IMR-90 (cell line): ENCODE results near the gene SASH1. TPM values are rescaled to one million over a fixed set of nuclear protein-coding genes. Genes with fewer than 3 reads are reported as not detected.

Experiments
- ATAC-seq: fragments of 200-7000 bp; cut with Tn5 transposase; 2 replicates; pipeline ENCODE4 v1.9.1; 2020; ENCODE audit warnings: low read depth, mild to moderate bottlenecking, moderate library complexity
- BruUV-seq: library from RNA; stranded (reverse); fragments of 400-500 nt; replicated peaks from 2 replicates; lab custom pipeline; 2021; lab: Mats Ljungman, UMichigan
- CTCF ChIA-PET: fragments of 300-600 bp; formaldehyde crosslinking; extraction: SDS; loops from one replicate; lab custom pipeline; 2021; ENCODE audit warnings: antibody characterized with exemption; lab: Yijun Ruan, JAX
- POLR2A ChIA-PET: fragments of 300-600 bp; sonication (Branson Sonifier 250); formaldehyde crosslinking; loops from one replicate; lab custom pipeline; 2022; ENCODE audit warnings: antibody characterized with exemption; ENCODE audit not compliant: unreplicated experiment; lab: Charles Lee
- DNase-seq: peaks from one replicate; pipeline ENCODE4 v3.0.0; 2013
- H2AFZ ChIP-seq: replicated peaks from 2 replicates; pipeline ENCODE3; 2013; ENCODE audit warnings: low read length, mild to moderate bottlenecking; ENCODE audit not compliant: poor library complexity
- H2AK5ac ChIP-seq: 2 replicates; pipeline ENCODE4 v1.6.1; 2013; ENCODE audit warnings: low read depth, low read length, inconsistent platforms
- H2AK9ac ChIP-seq: replicated peaks from 2 replicates; pipeline ENCODE3; 2013; ENCODE audit warnings: mild to moderate bottlenecking, low read depth, low read length, moderate library complexity; ENCODE audit not compliant: poor library complexity
- H2BK120ac ChIP-seq: 2 replicates; pipeline ENCODE4 v1.6.1; 2013; ENCODE audit warnings: low read depth, low read length, inconsistent platforms
- H2BK15ac ChIP-seq: 3 replicates; pipeline ENCODE4 v1.6.1; 2013; ENCODE audit warnings: low read depth, low read length, inconsistent platforms
- H2BK20ac ChIP-seq: 2 replicates; pipeline ENCODE4 v1.6.1; 2013; ENCODE audit warnings: low read depth, mild to moderate bottlenecking, inconsistent platforms, low read length, moderate library complexity
- H2BK5ac ChIP-seq: 2 replicates; pipeline ENCODE4 v1.6.1; 2013; ENCODE audit warnings: mild to moderate bottlenecking, low read depth, low read length, inconsistent platforms; ENCODE audit not compliant: poor library complexity, severe bottlenecking
- H3K14ac ChIP-seq: replicated peaks from 2 replicates; pipeline ENCODE4 v1.6.1; 2013; ENCODE audit warnings: low read depth, low read length, inconsistent platforms
- H3K18ac ChIP-seq: 2 replicates; pipeline ENCODE4 v1.6.1; 2013; ENCODE audit warnings: low read depth, low read length, control low read depth
- H3K23ac ChIP-seq: 2 replicates; pipeline ENCODE4 v1.6.1; 2013; ENCODE audit warnings: low read depth, low read length, inconsistent platforms
- H3K27ac ChIP-seq: 2 replicates; pipeline ENCODE4 v1.5.1; 2013; ENCODE audit warnings: mild to moderate bottlenecking, control low read depth, low read length; ENCODE audit not compliant: insufficient read depth
- H3K27me3 ChIP-seq: 2 replicates; pipeline ENCODE4 v1.6.1; 2013; ENCODE audit warnings: low read length; ENCODE audit not compliant: control insufficient read depth, insufficient read depth
- H3K36me3 ChIP-seq: 2 replicates; pipeline ENCODE4 v1.6.1; 2013; ENCODE audit warnings: low read length, mixed read lengths; ENCODE audit not compliant: control insufficient read depth, insufficient read depth
- H3K4ac ChIP-seq: 2 replicates; pipeline ENCODE4 v1.6.1; 2013; ENCODE audit warnings: low read depth, low read length, inconsistent platforms
- H3K4me1 ChIP-seq: 2 replicates; pipeline ENCODE4 v1.6.1; 2013; ENCODE audit warnings: low read length, mixed read lengths; ENCODE audit not compliant: control insufficient read depth, insufficient read depth
- H3K4me2 ChIP-seq: 2 replicates; pipeline ENCODE4 v1.6.1; 2013; ENCODE audit warnings: low read depth, mild to moderate bottlenecking, control low read depth, low read length, moderate library complexity
- H3K4me3 ChIP-seq: 2 replicates; pipeline ENCODE4 v1.5.1; 2013; ENCODE audit warnings: low read depth, mild to moderate bottlenecking, control low read depth, low read length, moderate library complexity; ENCODE audit not compliant: insufficient read depth
- H3K56ac ChIP-seq: 2 replicates; pipeline ENCODE4 v1.6.1; 2013; ENCODE audit warnings: low read length, inconsistent platforms; ENCODE audit not compliant: insufficient read depth; ENCODE audit errors: extremely low read depth
- H3K79me1 ChIP-seq, 2 experiments: 2 replicates each; pipeline ENCODE4 v1.6.1; 2013; ENCODE audit warnings: low read length in 2 of 2, inconsistent platforms in 1 of 2, low read depth in 1 of 2
- H3K9ac ChIP-seq: 2 replicates; pipeline ENCODE4 v1.6.1; 2013; ENCODE audit warnings: low read depth, low read length, control low read depth
- H3K9me1 ChIP-seq: 2 replicates; pipeline ENCODE4 v1.6.1; 2013; ENCODE audit warnings: low read length, inconsistent platforms; ENCODE audit not compliant: insufficient read depth
- H3K9me3 ChIP-seq: 2 replicates; pipeline ENCODE4 v1.6.1; 2013; ENCODE audit warnings: low read length; ENCODE audit not compliant: control insufficient read depth, insufficient read depth
- H4K20me1 ChIP-seq: 2 replicates; pipeline ENCODE4 v1.6.1; 2013; ENCODE audit warnings: low read length, inconsistent platforms; ENCODE audit not compliant: insufficient read depth
- H4K5ac ChIP-seq: 2 replicates; pipeline ENCODE4 v1.6.1; 2013; ENCODE audit warnings: mild to moderate bottlenecking, low read depth, low read length, control low read depth
- H4K8ac ChIP-seq, 2 experiments: 2 replicates each; pipeline ENCODE4 v1.6.1; 2013; ENCODE audit warnings: low read depth in 2 of 2, low read length in 2 of 2, control low read depth in 1 of 2, inconsistent platforms in 1 of 2
- H4K91ac ChIP-seq: 2 replicates; pipeline ENCODE4 v1.6.1; 2013; ENCODE audit warnings: low read depth, low read length, inconsistent platforms; ENCODE audit not compliant: insufficient read depth
- BHLHE40 ChIP-seq: fragments of 150-350 bp; IDR thresholded peaks from 2 replicates; pipeline ENCODE4 v1.6.1; 2016; ENCODE audit warnings: mild to moderate bottlenecking, low read depth, low read length
- CEBPB ChIP-seq: IDR thresholded peaks from 2 replicates; pipeline ENCODE4 v1.6.1; 2012; ENCODE audit warnings: low read depth, low read length, improper control_type of control experiment
- CHD1 ChIP-seq: IDR thresholded peaks from 2 replicates; pipeline ENCODE4 v1.6.1; 2012; ENCODE audit warnings: low read depth, low read length, improper control_type of control experiment
- CTCF ChIP-seq: conservative IDR thresholded peaks from 2 replicates; pipeline ENCODE4 v1.5.1; 2012; ENCODE audit warnings: mild to moderate bottlenecking, low read depth, low read length, improper control_type of control experiment
- ELK1 ChIP-seq: fragments of 150-350 bp; IDR thresholded peaks from 2 replicates; pipeline ENCODE4 v1.6.1; 2016; ENCODE audit warnings: low read depth, mild to moderate bottlenecking, low read length, moderate library complexity, borderline replicate concordance
- FOS ChIP-seq: fragments of 150-350 bp; IDR thresholded peaks from 2 replicates; pipeline ENCODE4 v1.6.1; 2016; ENCODE audit warnings: low read depth, low read length
- MAFK ChIP-seq: IDR thresholded peaks from 2 replicates; pipeline ENCODE4 v1.6.1; 2012; ENCODE audit warnings: low read depth, low read length, improper control_type of control experiment
- MXI1 ChIP-seq: IDR thresholded peaks from 2 replicates; pipeline ENCODE4 v1.6.1; 2012; ENCODE audit warnings: low read depth, mild to moderate bottlenecking, low read length, moderate library complexity, borderline replicate concordance
- NFE2L2 ChIP-seq: fragments of 150-350 bp; IDR thresholded peaks from 2 replicates; pipeline ENCODE4 v1.6.1; 2016; ENCODE audit warnings: low read depth, mild to moderate bottlenecking, low read length
- POLR2A ChIP-seq: IDR thresholded peaks from 2 replicates; pipeline ENCODE4 v1.6.1; 2012; ENCODE audit warnings: mild to moderate bottlenecking, low read depth, low read length
- RAD21 ChIP-seq: IDR thresholded peaks from 2 replicates; pipeline ENCODE4 v1.6.1; 2012; ENCODE audit warnings: low read length, improper control_type of control experiment
- RCOR1 ChIP-seq: IDR thresholded peaks from 2 replicates; pipeline ENCODE4 v1.6.1; 2012; ENCODE audit warnings: mild to moderate bottlenecking, low read length, improper control_type of control experiment; ENCODE audit not compliant: insufficient replicate concordance
- RFX5 ChIP-seq: IDR thresholded peaks from 2 replicates; pipeline ENCODE4 v1.8.0; 2012; ENCODE audit warnings: low read depth, mild to moderate bottlenecking, low read length, moderate library complexity
- SMC3 ChIP-seq: fragments of 150-350 bp; IDR thresholded peaks from 2 replicates; pipeline ENCODE4 v1.6.1; 2016; ENCODE audit warnings: low read depth, mild to moderate bottlenecking, antibody characterized with exemption, low read length, moderate library complexity
- USF2 ChIP-seq: fragments of 150-350 bp; IDR thresholded peaks from 2 replicates; pipeline ENCODE4 v1.6.1; 2017; ENCODE audit warnings: mild to moderate bottlenecking, antibody characterized with exemption, low read length, low read depth
- WGBS, 2 experiments: methylation state at CpG; one replicate each; pipeline versions ENCODE4 v1.1.5 to v1.1.7; 2013; ENCODE audit warnings: missing lambda C conversion rate in 2 of 2; ENCODE audit not compliant: insufficient read length in 1 of 2; ENCODE audit errors: extremely low coverage in 2 of 2; 5-methylcytosine and 5-hydroxymethylcytosine counted together
- dilution Hi-C: fragments of 300-500 bp; cut with HindIII; formaldehyde crosslinking; loops from one replicate; pipeline ENCODE4 v1.14.3; 2018; ENCODE audit warnings: low sequenced_read_pairs; ENCODE audit not compliant: unreplicated experiment
- in situ Hi-C: fragments of 300-500 bp; cut with MboI; formaldehyde crosslinking; loops from 3 replicates; pipeline ENCODE4 v1.14.3; 2019; ENCODE audit warnings: low sequenced_read_pairs, inconsistent platforms, mixed read lengths
- intact Hi-C: fragments of 100-400 bp; cut with micrococcal nuclease; formaldehyde crosslinking; loops from 2 replicates; pipeline ENCODE4 v1.10.0; 2022
- polyA plus RNA-seq, 3 experiments: library from polyadenylated mRNA; depleted of rRNA; stranded (reverse); fragments of >200 nt; gene quantifications; 2 replicates each; pipeline ENCODE4 v1.2.3, GENCODE V29; 2012; ENCODE audit warnings: low replicate concordance in 1 of 3
- total RNA-seq: library from RNA; depleted of rRNA; stranded (reverse); fragments of >200 nt; gene quantifications from 2 replicates; pipeline ENCODE4 v1.2.3, GENCODE V29; 2012

The SASH1 gene
- total and polyA plus RNA-seq, 2 of the 4 experiments (the other 2 are of a cell fraction): 11.6 to 16.5 TPM

- Histone ChIP-seq H2BK20ac (peak overlapping the region; percentile 86), H3K18ac (peak overlapping the region; percentile 72), H2BK120ac (peak overlapping the region; percentile 70), H3K9ac (no peak overlapping the region), H4K91ac (peak overlapping the region; percentile 86), H4K5ac (peak overlapping the region; percentile 83), H3K14ac (peak overlapping the region; percentile 66), H2AK9ac (peak overlapping the region; percentile 56), H3K4me2 (peak overlapping the region; percentile 42; the same call in 1 of the 2 replicates), H4K8ac (peak overlapping the region; percentile 68 to 79), H3K23ac (peak overlapping the region; percentile 68), H2BK5ac (peak overlapping the region; percentile 83), H4K20me1 (no peaks in the 10 kb centered on the region; the same call in 1 of the 2 replicates), H3K27me3 (no peaks in the 10 kb centered on the region), H3K4me3 (no peak overlapping the region), H3K4ac (peak overlapping the region; percentile 91), H2AFZ (peak overlapping the region; percentile 36), H3K9me3 (0 out of 2 replicates have a peak, but pooled peaks cover 2% of the 10 kb centered on the region), H3K9me1 (peaks cover 10% of the 10 kb centered on the region), H3K27ac (peak overlapping the region; percentile 83), H2BK15ac (peak overlapping the region; percentile 46; the same call in 2 of the 3 replicates), H3K56ac (peak overlapping the region; percentile 88), H3K4me1 (peaks cover 15% of the 10 kb centered on the region), H3K79me1 (peaks cover 10 to 47% of the 10 kb centered on the region in 2 experiments), H3K36me3 (no peaks in the 10 kb centered on the region), H2AK5ac (peak overlapping the region; percentile 64)
- intact Hi-C loops: no loop called here
- no TSS peak for BruUV-seq
- WGBS, 2 experiments: no CpG with 5 or more reads among the region's 9 CpGs
- in situ Hi-C loops: no loop called here
- peak; percentile 85 for DNase-seq
- ATAC-seq: peak; percentile 73
- dilution Hi-C loops: no loop called here
- ChIA-PET POLR2A (interaction anchor here (0.6 kb wide), 1 partner anchor 74 kb away, joined by 26 read pairs; no protein-coding TSS in a partner anchor), CTCF (interaction anchor here (0.6 to 1.3 kb wide), 3 partner anchors 118 to 264 kb away, joined by 3 read pairs; no protein-coding TSS in a partner anchor)
- no peak for TF ChIP-seq CHD1
- TF ChIP-seq USF2: no peak
- no peak for TF ChIP-seq SMC3
- TF ChIP-seq CEBPB: peak; percentile 87
- no peak for TF ChIP-seq RFX5
- peak; percentile 86; the same call in 1 of the 2 replicates for TF ChIP-seq BHLHE40
- no peak for TF ChIP-seq RAD21
- no peak for TF ChIP-seq FOS
- TF ChIP-seq RCOR1: no peak
- no peak for TF ChIP-seq POLR2A
- TF ChIP-seq NFE2L2: no peak
- no peak for TF ChIP-seq MAFK
- no peak for TF ChIP-seq CTCF
- no peak for TF ChIP-seq ELK1
- peak; percentile 90; the same call in 1 of the 2 replicates for TF ChIP-seq MXI1
Measured at GRCh38 chr6:148440877-148441453, 98.3 kb downstream of the SASH1 start.
